GM23248 (cell line): Measurements from ENCODE around the gene ARL3.

ENCODE experiments used
- EZH2 ChIP-seq: fragments of 200-600 bp; sonication (generic); IDR thresholded peaks from 2 replicates; pipeline ENCODE4 v1.6.1; 2018; ENCODE audit warnings: antibody characterized with exemption, mild to moderate bottlenecking; ENCODE audit not compliant: insufficient read depth, poor library complexity, severe bottlenecking
- EZH2phosphoT487 ChIP-seq: fragments of 200-600 bp; sonication (generic); IDR thresholded peaks from 2 replicates; pipeline ENCODE4 v1.6.1; 2018; ENCODE audit warnings: antibody characterized with exemption, moderate library complexity, mild to moderate bottlenecking, low read depth; ENCODE audit not compliant: insufficient read depth

DNA sequence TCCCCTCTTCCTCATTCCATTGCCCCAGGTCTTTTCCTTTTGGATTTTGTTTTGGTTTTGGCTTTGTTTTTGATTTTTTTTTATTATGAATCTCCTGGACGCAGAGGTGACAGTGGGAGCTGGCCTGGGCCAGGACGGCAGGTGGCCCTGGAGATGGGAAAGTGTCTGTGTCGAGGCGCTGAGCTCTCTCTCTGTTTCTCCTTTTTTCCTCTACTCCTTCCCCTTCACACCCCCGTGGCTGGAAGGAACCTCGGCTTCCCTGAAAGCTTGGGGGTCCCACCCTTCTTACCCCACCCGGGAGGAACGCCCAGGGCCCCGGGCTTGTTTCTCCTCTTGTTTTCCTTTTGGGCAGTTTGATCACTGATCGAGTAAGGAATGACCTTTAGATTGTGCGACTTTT lies 56.7 kb downstream of the ARL3 start:
- TF ChIP-seq EZH2phosphoT487 (no peak), EZH2 (no peak)
